D341Med (cell line): ENCODE measurements around the gene DDX25.
"Not testable (repeated sequence)": the region's sequence is repeated elsewhere in the genome, so short reads cannot be mapped to it uniquely, and the experiment has no call there.

ENCODE experiments used
- DNase-seq: peaks from one replicate; pipeline ENCODE4 v3.0.0; 2012; ENCODE audit warnings: low spot score

Gene DDX25

DNA sequence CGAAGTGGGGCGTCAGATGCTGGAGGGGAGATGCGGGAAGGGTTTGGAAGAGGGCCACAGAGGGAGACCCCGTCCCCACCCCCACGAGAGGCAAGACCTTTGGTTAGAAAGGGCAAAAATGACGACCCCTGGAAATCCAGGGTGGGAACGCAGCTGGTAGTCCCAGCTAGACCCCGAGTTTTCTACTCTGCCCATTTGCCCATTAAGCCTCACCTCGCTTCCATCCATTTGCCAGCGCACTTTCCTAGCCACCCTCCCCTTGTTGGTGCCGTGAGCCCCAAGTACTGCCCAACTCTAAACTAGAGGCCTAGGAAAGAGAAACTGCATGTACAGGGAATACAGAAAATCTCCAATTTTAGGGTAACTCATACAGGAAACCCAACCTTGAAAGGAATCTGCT lies 370 bp downstream of the DDX25 start:
- no peak for DNase-seq

DNA sequence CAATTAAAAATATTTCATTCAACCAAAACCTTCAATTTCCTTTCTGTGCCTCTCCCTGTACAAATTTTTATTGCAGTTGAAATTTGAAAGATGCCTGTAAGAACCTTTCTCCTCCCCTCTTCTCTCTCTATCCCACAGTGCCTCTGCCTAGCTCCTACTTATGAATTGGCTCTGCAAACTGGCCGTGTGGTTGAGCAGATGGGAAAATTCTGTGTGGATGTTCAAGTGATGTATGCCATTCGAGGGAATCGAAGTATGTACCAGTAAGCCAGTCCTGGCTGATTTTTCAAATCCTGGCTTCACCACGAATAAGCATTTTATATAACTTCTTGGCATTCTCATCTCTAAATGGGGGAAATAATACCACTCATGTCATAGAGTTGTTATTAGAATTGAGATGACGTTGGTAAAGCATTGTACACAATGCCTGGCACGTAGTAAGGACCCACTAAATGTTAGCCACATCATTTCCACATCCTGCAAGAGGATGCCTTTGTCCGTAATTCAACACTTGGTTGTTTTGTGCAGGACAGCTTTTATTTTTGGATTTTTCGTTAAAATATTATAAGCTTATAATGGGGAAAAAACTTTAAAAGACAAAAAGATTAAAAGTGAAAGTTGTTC lies 6.0 kb downstream of the DDX25 start:
- DNase-seq = no peak

DNA sequence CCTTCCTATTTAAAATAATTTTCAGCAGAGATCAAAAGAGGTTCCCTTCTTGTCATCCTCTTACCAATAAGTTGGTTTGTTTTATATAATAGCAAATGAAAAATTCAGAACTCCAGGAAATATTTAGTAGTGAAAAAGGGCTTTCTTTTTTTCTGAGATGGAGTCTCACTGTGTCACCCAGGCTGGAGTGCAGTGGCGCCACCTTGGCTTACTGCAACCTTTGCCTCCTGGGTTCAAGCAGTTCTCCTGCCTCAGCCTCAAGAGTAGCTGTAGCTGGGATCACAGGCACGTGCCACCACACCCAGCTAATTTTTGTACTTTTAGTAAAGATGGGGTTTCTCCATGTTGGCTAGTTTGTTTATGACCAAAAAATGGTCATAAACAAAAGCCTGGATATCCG lies 10.3 kb downstream of the DDX25 start:
- DNase-seq = not testable (repeated sequence)

DNA sequence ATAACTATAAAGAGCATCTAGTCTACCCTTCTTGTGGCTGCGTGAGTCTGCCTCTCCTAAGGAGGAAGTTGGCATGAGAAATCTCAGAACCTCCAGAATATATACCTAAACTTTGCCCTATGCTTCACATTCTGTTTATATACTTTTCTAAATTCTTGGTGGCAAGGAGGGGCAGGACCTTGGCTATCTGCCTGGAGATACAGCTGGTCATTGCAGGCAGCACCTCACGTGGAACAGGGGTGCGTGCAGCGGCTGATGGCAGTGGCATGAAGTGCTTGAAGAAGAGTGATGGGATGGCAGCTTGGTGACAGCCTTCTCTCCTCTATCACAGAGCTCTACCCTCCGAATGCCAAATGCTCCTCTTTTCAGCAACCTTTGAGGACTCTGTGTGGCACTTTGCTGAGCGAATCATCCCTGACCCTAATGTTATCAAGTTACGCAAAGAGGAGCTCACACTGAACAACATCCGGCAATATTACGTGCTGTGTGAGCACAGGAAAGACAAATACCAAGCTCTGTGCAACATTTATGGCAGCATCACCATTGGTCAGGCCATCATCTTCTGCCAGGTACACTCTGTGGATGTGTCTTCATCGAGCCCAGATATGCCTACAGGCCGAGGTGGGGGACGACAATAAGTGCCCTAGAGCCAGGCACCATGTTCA lies 12.5 kb downstream of the DDX25 start:
- DNase-seq = no peak

DNA sequence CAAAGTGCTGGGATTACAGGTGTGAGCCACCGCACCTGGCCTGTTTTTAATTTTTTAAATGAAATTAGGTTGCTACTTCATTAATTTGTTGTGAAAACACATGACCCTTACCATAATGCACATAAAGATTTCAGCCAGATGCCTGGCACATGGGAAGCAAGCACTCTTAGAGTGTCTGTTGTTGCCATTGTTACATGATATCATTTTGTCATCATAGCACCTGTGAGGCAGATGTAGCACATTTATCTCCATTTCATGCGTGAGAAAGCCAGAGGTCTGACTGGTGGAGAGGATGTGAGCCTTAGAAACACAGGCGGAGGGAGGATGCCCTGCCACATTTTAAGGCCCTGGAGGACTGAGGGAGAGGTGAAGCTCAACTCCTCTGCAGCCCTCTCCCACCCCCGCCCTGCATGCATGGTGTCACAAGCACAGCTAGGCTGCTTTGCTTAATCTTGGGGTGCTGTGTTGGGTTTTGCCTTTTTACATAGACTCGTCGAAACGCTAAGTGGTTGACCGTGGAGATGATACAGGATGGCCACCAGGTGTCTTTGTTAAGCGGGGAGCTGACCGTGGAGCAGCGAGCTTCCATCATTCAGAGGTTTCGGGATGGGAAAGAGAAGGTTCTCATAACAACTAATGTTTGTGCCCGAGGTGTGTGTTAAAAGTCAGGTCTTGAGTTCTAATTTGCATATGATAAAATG lies 14.0 kb downstream of the DDX25 start:
- DNase-seq = no peak

DNA sequence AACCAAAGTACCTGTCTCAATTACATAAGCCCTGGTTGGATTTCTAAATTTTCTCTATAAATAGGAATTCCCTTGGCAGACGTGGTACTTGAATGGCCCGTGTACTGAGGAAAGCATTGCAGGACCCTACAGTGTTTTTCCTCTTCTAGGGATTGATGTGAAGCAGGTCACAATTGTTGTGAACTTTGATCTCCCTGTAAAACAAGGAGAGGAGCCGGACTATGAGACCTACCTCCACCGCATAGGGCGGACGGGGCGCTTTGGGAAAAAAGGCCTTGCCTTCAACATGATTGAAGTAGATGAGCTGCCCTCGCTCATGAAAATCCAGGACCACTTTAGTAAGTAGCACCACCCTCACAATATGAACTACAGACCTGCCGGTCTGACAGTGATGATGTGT lies 16.7 kb downstream of the DDX25 start:
- DNase-seq = no peak

DNA sequence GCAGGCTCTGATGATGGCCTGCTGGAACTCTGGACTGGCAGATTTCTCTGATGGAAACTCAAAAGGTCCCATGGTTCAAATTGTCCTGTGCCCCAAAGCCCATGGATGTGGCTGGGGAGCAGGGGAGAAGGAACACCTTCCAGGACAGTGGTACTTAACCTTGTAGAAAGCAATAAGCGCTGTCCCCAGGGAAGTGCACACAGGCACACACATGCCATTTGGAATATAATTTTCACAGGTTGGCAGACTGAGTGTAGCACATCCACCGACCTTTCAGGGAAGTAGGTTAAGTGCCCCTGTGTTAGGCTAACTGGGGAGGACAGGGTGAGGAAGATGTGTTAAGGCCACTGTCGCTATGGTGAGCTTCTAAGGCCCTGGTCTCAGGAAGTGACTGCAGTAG lies 17.8 kb downstream of the DDX25 start:
- DNase-seq = no peak

DNA sequence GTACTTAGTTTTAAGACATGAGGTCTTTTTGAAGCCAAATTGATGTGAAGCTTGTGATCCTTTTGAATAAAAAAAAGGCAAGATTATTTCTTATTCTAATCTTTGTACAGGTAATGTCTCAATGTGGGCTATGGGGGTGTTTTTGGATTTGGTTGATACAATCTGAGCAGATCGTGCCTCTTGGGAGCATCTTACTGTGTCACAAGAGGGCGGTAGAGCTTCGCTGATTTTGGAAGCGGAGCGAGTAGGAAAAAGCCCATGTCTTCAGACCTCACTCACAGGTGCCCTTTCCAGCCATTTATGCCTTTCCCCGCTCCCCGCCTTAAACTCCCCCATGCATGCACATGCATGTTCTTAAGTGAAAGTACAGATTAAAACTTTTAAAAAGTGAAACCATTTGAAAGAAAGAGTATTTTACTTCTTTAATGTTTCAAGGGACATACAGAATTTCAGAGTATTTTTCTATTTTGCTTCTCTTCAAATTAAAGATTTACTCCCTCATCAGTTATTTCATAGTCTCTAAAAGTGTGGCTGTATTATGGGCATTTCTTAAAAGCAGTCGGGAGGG lies 18.8 kb downstream of the DDX25 start:
- DNase-seq = peak; percentile 81

DNA sequence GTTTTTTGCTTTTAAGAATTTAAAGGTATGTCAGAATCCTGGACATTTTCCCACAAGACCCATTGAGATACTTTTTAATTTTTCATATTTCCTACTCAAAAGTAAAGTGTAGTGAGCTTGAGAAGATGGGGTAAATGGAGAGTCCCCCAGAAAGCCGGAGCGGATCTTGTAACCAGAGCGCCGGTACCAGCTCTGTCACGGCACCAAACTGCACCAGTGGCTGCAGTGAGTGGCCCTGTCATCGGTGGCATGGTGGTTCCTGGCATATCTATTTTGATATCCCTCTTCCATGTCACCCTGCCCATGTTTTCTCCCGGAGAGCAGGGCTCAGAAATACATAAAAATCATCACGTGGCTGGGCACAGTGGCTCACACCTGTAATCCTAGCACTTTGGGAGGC lies 19.3 kb downstream of the DDX25 start:
- DNase-seq = no peak

DNA sequence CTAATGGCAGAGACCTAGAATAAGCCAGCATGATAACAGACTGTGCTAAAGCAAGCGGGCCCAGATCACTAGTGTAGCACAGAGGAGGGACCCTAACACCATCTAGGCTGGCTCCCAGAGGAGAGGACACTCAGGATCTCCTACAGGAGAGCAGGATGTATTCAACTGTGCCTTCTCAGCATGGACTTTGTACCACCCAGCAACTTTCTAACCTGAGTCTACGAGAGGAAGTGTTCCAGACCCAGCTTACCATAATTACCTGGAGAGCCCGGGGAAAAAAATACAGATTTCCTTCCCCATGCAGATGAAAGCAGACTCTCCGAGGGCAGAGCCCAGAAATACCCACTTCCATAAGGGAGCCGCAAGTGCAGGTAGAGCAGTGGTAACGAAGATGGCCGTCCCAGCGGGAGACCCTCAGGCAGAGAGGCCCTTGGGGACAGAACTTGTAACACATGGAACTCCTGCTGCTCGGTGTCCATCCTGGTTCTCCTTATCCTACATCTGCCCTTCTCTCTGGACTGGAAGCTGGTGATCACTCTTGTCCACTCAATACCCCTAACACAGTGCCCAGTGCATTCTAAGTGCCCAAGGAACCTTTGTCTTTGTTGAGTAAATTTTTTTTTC lies 20.2 kb downstream of the DDX25 start:
- no peak for DNase-seq

DNA sequence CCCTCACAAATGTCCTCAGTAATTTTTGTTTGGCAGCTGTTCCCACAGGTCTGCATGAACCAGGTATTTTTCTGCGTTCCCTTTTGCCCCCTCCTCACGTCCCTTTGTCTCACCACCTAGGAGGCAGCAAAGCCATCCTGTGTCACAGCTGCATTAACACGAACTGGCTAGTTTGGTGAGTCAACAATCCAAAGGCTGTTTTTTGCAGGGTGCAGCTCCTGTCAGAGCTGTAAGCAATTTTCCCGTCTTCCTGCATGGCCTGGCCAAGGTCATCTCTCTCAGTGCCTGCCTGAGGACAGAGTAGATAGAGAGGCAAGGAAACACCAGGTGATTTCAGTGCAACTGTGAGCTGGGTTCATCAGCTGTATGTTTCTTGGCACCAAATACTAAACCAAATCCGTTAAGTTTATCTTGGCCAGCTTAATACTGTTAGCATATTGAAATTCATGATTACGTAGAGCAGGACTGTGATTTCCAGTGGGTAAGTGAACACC lies 21.0 kb downstream of the DDX25 start:
- DNase-seq = no peak

DNA sequence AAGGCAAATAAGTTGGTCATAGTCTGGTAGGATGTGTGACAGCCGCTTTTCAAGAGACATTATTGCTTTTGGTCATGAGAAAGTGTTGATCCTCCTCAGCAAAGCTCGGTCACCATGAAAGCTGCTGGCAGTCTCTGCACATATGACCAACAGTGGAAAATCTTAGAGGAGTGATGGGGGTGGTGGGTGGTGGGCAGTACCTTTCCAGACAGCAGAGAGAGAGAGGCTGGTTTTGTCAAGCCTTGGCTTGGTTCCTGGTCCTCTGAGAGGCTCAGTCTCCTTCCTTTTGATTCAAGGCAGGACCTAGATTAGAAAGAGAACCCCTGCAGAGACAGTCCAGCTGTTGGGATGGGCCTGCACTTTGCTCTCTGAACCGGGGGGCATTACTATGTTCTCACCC lies 21.5 kb downstream of the DDX25 start:
- no peak for DNase-seq

DNA sequence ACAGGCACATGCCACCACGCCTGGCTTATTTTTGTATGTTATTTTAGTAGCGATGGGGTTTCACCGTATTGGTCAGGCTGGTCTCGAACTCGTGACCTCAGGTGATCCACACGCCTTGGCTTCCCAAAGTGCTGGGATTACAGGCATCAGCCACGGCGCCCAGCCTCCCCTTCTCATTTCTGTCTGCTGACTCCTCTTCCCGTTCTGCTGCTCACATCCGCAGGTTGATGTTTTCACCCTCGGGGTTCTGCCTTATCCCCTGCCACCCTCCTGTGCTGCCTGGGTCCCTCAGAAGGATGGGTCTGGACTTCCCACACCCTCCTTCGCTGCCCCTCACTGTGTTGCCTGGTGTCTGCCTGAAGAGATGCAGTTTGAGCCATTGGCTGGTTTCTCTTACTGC lies 22.4 kb downstream of the DDX25 start:
- no peak for DNase-seq

DNA sequence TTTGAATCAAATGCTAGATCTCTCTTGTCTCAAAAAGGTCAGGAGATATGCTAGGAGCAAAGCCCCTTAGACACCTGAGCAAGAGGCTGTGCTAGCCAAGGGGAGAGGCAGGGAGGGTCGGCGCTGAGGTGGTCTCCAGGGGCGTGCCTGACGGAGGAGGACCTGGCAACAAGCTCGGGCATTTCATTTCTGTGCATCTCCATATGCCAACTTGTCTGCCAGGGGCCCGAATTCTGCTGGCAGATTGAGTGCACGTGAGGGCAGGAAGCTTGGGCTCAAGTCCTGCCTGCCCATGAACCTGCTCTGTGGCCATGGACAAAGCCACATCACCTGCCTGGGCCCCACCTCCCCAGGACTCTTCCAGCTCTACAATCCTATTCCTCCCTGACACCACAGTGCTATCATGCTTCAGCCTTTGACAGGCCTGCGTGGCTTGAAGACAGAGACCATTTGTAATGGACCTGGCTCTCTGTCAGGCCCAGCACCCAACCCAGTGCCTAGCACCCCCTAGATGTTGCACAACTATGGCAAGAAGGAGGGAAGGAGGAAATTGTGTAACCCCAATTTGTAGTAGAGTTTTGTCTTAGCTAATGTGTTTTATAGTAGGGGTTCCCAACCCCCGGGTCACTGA lies 25.3 kb downstream of the DDX25 start:
- no peak for DNase-seq

DNA sequence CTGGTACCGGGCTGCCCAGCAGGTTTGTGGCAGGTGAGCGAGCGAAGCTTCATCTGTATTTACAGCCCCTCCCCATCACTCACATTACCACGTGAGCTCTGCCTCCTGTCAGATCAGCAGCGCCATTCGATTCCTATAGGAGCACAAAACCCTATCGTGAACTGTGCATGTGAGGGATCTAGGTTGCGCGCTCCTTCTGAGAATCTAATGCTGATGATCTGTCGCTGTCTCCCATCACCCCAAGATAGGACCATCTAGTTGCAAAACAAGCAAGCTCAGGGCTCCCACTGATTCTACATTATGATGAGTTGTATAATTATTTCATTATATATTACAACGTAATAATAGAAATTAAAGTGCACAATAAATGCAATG lies 25.8 kb downstream of the DDX25 start:
- no peak for DNase-seq

DNA sequence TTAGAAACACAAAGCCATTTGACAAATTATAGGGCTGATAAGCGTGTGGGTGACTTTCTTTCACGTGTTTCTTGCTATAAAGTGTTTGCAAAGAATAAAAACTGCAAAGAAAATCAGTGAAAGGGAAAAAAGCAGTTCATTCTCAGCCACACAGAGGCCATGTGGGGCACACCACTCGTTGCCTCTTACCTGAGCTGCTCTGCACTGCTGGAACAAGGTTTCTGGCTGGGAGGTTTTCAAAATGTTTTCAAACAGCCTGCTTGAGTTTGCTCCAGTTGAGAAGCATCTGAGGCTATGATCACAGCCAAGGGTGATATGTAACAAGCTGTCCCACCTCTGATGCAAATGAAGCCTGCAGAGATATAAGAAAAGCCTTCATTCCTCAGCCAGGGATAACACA lies 26.8 kb downstream of the DDX25 start:
- DNase-seq = no peak

DNA sequence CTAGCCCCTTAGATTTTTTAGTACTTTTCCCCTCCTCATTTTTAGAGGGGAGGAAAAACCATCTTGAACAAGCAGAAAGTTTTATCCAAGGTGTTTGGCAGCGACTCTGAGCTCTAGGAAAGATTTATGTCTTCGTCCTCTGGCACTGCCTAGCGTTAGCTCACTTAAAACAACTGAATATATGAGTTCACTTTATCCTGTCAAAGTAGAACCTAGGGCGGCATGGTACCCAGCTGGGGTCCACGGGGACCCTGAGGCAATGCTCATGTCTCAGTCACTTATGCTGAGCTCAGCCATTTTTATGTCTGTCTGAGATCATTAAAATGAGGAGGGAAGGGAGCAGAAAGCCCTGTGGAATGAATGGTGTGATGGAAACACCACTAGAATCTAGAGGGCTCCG lies 27.4 kb downstream of the DDX25 start:
- no peak for DNase-seq

DNA sequence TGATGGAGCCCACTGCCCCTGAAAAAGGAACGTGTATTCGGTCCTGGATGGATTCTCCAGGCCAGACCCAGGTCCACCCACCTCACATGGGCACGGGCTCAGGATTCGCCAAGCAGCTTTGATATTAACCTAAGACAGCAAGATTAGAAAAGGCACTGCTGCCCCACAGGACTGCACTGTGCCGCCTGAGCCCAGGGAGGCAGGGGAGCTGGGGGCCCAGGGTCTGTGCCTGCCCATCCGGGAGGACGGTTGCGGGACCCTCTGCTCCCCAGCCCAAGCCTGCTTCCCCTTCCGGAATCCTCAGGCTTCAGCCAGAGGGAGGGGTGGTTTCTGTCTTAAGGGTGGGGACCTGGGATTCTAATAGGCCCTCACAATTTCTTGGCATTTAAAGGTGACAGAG lies 28.0 kb downstream of the DDX25 start:
- DNase-seq = no peak

DNA sequence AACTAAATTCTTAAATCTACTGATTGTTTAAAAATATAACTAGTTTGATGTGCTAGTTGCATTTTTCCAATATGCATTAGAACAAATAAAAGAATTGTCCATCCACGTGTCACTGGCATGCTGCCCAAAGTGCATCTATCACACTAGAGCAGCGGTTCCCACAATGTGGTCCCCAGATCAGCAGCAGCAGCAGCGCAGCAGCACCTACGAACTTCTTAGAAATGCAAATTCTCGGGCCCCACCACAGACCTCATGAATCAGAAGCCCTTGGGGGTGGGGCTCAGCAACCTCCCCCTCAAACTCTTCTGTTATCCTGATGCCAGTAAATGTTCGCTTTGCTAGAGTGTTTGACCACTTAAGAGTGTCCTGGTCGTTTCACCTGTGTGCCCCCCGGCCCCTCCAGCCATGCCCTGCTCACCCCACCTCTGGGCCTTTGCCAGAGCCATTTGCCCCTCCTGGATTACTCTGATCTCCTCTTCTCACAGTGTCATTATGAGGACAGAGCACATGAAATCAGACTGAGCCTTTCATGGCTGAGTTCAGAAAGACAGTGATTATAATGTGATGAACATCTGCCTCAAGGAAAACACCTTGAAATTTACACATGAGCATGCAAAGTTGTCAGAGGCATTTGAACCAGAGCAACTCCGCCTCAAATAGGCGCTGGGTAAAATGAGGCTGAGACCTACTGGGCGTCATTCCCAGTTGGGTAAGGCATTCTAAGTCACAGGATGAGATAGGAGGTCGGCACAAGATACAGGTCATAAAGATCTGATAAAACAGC lies 28.9 kb downstream of the DDX25 start:
- DNase-seq = no peak

DNA sequence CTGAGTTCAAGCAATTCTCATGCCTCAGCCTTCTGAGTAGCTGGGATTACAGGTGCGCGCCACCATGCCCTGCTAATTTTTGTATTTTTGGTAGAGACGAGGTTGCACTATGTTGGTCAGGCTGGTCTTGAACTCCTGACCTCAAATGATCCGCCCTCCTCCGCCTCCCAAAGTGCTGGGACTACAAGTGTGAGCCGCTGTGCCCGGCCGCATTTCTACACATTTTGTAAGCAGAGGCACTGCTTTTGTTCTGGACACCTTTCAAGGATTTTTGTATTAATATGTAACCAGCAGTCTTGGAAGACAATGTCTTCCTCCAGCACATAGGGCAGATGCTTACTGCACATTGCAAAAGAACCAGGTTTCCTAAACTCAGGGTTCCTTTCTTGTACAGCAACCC lies 30.2 kb downstream of the DDX25 start:
- DNase-seq = no peak

DNA sequence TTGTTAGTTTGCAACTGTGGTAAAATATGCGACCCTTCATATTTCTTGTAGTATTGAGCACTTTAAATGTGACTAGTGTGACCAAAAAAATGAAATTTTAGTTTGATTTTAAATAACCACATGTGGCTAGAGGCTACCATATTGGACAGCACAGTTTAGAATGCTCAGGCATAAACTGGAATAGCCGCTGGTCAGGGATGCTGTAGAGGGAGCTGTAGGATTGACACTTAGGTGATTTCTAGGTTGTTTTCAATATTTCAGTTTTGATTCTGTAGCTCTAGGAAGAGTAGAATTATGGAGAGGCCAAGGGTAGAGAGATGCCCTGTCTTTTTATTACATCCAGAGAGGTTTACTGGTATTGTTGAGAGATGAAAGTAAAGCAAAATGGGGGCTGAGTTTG lies 30.7 kb downstream of the DDX25 start:
- DNase-seq = no peak
